HG02885 (cell line): ENCODE measurements around the gene RWDD2A.
A peak's percentile ranks its signal among the peaks of the same experiment; 100 is the strongest.
"Not testable (repeated sequence)": the region's sequence is repeated elsewhere in the genome, so short reads cannot be mapped to it uniquely, and the experiment has no call there.

Experiments
- ATAC-seq: cut with Tn5 transposase; IDR thresholded peaks from one replicate; pipeline ENCODE4 v1.9.1; 2021; ENCODE audit warnings: mild to moderate bottlenecking; ENCODE audit not compliant: unreplicated experiment, poor library complexity

The RWDD2A gene

GRCh38 chr6:83192871-83193746 is at the start of gene RWDD2A, which contains the start of gene PGM3:
TSS of gene RWDD2A (plus strand) at chr6:83193357. CDS start at chr6:83194452, 1,095 bp downstream.
TSS of gene PGM3 (minus strand) at chr6:83193265. CDS start at chr6:83191012, 2,253 bp downstream.
- peak; percentile 97 for ATAC-seq

- ATAC-seq: no peak
Measured at GRCh38 chr6:83151114-83151513, 42.0 kb upstream of the RWDD2A start.

- ATAC-seq: no peak
Measured at GRCh38 chr6:83152913-83153312, 40.2 kb upstream of the RWDD2A start.

- ATAC-seq: no peak
Measured at GRCh38 chr6:83153883-83154521, 39.2 kb upstream of the RWDD2A start.

DNA sequence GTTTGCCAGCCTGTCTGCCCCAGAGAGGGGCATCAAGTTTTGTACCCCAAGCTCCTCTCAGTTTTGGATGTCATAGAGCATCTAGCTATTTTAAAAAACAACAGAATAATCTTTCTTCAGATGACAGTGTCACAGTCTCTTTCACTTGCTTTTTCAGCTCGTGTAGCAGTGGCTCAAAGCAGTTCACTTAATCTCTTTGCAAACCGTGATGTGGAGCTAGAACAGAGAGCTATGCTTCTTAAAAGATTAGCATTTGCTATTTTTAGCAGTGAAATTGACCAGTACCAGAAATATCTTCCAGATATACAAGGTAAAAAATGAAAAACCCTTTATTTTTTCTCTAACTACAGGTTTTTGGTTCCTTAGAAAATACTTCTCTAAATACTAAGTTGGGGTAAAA is 37.4 kb upstream of the RWDD2A start:
- ATAC-seq: no peak

- ATAC-seq: no peak
Measured at GRCh38 chr6:83160167-83160566, 33.0 kb upstream of the RWDD2A start.

DNA sequence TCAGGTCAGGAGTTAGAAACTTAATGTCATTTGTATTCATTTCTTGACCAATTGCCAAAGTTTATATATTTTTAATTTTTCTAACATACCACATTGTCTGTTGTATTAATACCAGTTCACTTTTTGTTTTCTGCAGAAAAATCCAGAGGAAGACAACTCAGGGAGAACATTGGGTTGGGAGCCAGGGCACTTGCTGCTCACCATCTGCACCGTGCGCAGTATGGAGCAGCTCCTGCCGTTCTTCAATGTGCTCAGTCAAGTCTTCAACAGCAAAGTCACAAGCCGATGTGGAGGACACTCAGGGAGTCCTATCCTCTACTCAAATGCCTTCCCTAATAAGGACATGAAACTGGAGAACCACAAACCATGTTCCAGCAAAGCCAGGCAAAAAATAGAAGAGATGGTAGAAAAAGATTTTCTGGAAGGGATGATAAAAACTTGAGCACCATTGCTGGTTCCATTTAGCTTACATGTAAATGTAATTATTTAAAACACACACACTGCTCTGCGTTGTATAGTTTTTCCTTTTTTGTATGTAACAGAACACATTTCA is 25.4 kb upstream of the RWDD2A start:
- no peak for ATAC-seq

GRCh38 chr6:83168556-83168955 is 24.6 kb upstream of the RWDD2A start:
- no peak for ATAC-seq

- ATAC-seq: no peak
Measured at GRCh38 chr6:83169106-83169505, 24.1 kb upstream of the RWDD2A start.

- no peak for ATAC-seq
Measured at GRCh38 chr6:83169511-83169910, 23.6 kb upstream of the RWDD2A start.

GRCh38 chr6:83176246-83176645 is 16.9 kb upstream of the RWDD2A start:
- no peak for ATAC-seq

DNA sequence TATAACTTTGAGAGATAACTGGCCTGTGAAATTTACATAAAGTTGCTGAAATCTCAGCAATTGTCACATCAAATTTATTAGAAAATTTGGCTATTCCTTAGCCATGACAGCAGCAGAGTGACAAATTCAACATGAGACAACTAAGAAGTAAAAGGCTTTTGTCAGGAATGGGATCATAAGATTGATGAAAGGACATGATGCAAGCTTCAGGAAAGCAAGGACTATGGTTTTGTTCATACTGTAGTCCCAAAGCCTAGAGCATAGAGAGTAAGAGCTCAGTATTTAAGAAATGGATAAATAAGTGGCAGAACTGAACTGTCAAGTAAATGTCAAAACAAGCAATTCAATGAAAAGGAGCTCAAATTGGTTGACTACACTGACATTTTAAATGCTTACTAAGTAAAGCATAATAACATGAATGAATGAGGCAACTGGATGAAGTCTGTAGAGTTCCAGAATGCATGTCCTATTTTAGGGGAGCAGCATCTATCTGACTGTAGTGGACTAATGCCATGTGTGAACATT is 12.7 kb upstream of the RWDD2A start:
- no peak for ATAC-seq

DNA sequence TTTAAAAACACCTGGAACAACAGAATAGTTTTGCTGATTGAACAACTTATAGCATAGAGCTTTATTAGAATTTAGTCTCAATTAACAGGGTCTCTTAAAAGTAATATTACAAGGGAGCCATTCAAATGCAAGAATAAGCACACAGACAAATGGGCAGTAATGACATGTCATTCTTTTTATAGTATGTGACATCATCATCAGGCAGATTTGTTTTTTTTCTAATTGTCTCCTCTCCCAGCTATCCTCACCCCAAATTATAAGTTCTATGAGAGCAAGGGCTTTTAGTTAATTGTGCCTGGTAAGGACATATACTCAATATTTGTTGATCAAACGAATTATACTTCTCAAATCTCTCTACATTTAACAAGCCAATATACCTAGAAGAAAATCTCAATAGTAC is 11.0 kb upstream of the RWDD2A start:
- no peak for ATAC-seq

GRCh38 chr6:83183082-83183828 is 9.9 kb upstream of the RWDD2A start:
- no peak for ATAC-seq

DNA sequence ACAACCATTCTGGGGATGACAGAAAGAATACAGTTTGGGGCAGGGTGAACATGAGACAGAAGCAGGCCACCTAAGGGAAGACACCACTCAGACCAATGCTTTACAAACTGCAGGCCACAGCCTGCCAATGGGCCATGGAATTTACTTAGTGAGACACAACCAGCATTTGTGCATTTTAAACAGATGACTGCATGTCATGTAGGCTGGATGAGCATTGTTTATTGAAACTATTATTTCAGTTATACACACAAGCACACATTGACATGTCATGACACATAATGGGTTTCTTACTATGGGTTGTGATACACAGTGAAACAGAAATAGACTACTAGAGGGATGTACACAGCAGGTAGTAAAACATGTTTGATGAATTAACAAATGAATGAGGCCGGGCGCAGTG is 8.1 kb upstream of the RWDD2A start:
- no peak for ATAC-seq

GRCh38 chr6:83188501-83188900 is 4.7 kb upstream of the RWDD2A start:
- ATAC-seq: no peak

DNA sequence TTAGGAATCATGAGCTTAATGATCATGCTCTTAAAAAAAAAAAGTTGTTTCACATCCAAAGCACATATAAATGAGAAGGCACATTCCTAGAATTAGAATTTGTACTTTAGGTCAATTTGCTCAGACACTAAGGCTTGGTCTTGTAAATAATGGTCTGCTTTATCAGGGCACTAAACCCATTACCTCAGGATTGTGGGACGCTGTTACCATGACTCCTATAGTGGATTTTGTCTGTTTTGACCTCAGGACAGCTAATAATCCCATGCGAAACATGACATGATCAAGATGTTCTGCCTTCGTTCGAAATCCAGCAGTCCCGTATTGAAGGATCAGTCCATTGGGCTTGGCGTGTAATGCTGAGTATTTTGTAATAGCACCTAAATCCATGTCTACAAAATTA is 2.5 kb upstream of the RWDD2A start:
- no peak for ATAC-seq

- not testable (repeated sequence) for ATAC-seq
Measured at GRCh38 chr6:83191974-83192373, 1.2 kb upstream of the RWDD2A start.

DNA sequence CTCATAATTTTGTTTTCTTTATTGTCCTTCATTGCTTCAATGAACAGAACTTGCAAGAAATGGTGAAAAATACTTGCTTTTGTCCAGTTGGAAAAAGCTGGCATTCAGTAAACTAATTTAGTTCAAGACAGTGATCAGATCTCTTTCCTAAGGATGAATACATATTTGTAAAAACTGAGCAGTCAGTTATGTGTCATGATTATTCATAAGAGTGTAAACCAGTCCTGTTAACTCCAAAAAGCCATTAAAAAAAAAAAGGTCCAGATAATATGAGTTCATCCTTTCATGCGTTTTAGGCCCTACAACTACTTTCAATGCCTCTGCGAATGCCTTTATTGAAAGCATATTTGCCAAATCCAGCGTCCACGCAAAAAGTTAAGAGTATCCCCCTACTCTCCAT is 701 bp upstream of the RWDD2A start:
- ATAC-seq: peak; percentile 0
